Skeletal muscle cell (primary cell): ENCODE measurements around the gene C11orf65.
"Not testable (repeated sequence)": the region's sequence is repeated elsewhere in the genome, so short reads cannot be mapped to it uniquely, and the experiment has no call there.

Experiments
- DNase-seq: peaks from one replicate; pipeline ENCODE4 v3.0.0-alpha.2; 2010; ENCODE audit warnings: low read depth
- H3K4me3 ChIP-seq: 2 replicates; pipeline ENCODE4 v1.5.1; 2011; ENCODE audit warnings: low read depth, mild to moderate bottlenecking, control low read depth, low read length, moderate library complexity

C11orf65 gene

DNA sequence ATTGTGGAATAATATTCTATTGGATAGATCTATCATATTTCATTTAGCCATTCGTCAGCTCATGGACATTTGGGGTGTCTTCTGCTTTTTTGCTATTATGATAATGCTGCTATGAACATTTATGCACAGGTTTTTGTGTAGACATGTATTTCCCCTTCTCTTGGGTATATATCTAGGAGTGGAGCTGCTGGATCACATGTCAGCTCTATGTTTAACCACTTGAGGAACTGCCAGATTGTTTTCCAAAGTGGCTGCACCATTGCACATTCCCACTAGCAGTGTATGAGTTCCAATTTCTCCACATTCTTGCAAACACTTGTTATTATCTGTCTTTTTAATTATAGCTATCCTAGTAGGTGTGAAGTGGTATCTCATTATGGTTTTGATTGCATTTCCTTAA lies 75.0 kb downstream of the C11orf65 start:
- no peak overlapping the region for H3K4me3 ChIP-seq
- DNase-seq, result no peak

DNA sequence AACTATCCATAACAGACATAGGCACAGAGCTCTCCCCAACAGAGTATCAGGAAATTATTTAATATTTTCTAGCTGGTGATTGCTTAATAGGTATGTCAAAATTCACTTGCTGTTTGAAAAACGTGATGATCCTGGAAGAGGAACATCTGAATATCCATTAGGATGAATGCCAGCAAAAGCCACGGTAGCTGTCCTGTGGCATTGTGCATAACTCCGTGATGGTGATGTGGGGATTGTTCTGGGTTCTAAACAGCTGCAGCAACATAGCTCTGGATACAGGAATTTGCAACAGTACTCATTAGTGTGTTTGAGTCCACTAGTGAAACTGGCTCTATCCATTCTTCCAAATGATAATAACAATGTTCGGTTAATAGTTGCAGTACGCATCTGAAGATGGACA lies 78.8 kb downstream of the C11orf65 start:
- H3K4me3 ChIP-seq, result no peak overlapping the region
- no peak for DNase-seq

DNA sequence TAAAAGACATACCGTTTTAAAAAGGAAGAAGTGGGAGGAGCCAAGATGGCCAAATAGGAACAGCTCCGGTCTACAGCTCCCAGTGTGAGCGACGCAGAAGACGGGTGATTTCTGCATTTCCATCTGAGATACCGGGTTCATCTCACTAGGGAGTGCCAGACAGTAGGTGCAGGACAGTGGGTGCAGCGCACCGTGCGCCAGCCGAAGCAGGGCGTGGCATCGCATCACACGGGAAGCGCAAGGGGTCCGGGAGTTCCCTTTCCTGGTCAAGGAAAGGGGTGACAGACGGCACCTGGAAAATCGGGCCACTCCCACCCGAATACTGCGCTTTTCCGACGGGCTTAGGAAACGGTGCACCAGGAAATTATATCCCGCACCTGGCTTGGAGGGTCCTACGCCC lies 93.8 kb downstream of the C11orf65 start:
- H3K4me3 ChIP-seq, DNase-seq: not testable (repeated sequence)

DNA sequence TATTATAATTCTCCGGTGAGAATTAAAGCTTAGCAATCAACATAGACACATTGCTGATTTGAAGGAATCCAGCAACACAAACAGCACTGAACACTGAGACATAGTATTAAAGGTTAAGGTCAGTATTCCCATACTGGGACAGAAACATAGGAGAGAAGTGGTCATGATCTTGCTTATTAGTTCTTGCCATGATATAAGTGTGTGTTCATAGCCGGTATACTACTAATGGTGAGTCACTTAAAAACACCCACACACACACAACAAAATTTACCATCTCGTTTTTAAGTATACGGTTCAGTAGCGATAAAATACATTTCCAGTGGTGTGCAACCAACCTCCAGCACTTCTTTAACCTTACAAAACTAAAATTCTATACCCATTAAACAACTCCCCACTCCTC lies 96.3 kb downstream of the C11orf65 start:
- DNase-seq, result no peak
- H3K4me3 ChIP-seq, result no peak overlapping the region

DNA sequence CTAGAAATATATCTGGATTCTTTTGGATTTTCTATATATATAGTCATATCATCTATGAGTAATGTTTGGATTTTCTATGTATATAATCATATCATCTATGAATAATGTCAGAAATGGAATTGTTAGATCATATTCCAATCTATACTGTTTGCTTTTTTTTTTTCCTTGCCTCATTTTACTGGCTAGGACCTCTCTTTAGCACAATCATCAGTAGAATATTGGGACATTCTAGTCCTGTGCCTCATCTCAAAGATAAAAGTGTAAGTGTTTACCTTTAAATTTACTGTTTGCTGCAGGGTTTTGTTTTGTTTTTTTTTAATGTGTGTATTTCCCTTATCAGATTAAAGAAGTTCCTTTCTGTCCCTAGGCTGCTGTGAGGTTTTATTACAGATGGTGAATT lies 97.0 kb downstream of the C11orf65 start:
- DNase-seq, result no peak
- H3K4me3 ChIP-seq, result no peak overlapping the region

DNA sequence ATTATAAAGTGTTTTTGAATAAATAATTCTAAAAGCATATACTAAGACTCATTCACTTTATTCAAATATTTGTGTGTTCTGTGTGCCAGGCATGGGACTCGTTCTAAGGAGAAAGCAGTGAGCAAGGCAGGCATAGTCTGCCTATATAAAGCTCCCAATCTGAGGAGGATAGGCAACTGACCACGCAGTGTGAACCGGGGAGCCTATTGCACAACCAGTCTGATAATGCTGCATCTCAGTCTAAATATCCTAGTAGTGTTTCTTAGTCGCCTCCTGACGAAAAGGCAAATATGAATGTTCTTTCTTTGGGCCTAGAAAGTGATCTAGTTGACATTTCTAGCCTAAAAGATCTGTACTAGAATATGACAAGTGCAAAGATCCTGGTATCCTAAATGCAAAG lies 98.3 kb downstream of the C11orf65 start:
- DNase-seq, result no peak
- no peak overlapping the region for H3K4me3 ChIP-seq

DNA sequence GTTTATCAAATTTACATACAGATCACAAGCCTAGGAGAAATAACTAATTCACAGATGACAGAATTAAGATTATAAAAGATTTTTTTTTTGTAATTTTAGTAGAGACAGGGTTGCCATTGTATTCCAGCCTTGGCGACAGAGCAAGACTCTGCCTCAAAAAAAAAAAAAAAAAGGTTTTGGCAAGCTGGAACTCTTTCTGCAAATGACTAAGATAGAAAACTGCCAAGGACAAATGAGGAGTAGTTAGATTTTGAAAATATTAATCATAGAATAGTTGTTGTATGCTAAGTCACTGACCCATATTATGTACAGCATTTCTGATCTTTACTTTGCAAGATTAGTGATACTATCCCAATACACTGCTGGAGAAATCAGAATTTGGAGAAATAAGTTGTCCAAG lies 99.2 kb downstream of the C11orf65 start:
- H3K4me3 ChIP-seq, result no peak overlapping the region
- DNase-seq, result no peak

DNA sequence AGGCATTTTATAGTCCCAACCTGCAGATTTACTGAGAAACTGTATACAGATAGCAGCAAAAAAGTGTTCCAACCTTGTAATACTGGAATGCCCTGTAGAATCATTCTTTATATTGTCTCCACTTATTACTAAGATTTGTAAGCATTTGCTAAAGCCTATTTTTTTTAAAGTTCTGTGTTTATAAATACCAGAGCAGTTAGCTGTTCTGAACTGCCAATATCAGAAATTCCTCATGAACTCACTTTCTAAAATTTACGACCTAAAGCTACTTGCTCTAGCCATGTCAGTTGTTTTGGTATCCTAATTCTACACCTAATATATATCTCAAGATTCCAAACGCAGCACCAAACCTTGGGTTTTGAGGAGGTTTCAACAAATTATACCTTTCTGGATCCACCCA lies 103.2 kb downstream of the C11orf65 start:
- no peak for DNase-seq
- no peak overlapping the region for H3K4me3 ChIP-seq

DNA sequence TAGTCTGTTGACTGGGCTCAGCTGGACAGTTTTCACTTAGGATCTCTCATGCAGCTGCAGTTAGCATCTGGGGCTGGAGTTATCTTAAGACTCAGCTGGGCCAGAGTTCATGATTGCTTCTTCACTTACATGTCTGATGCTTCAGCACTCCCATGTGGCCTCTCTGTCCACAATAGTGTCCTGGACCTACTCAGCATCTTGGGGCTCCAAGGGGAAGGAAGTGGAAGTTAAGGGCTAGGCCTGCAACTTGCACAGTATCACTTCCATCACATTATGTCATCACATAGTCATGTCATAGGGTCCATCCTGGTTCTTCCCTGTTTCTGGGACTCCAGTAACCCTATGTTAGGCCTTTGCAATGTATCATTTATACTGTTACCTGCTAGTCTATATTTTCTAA lies 115.9 kb downstream of the C11orf65 start:
- no peak for DNase-seq
- no peak overlapping the region for H3K4me3 ChIP-seq

DNA sequence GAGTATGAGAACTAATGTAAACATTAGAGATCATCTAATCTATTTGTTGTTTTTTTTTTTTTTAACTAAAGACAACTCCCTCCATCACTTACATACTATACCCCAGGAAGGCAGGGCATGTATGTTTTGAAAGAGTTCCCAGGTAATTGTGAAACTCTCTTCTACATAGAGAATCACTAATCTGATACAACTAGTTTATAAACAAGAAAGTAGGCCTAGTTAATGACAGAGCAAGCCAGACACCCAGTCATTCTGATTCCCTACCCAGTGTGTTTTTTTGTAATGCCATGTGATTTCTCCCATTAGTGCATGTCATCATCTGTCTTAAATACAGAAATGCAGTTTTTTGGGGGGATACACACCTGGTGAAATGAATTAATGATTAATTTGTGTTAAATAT lies 120.9 kb downstream of the C11orf65 start:
- no peak overlapping the region for H3K4me3 ChIP-seq
- no peak for DNase-seq

DNA sequence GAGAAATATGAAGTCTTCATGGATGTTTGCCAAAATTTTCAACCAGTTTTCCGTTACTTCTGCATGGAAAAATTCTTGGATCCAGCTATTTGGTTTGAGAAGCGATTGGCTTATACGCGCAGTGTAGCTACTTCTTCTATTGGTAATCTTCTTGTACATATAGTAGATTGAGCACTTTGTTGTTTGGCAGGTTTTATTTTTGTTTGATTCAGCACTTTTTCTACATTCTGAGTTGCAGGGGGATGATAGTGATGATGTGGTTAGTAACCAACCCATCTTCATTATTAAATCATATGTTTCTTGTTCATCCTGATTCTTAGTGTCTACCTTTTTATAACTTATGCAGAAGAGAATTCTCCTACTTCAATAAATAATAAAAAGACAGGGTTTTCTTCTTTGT lies 121.6 kb downstream of the C11orf65 start:
- DNase-seq, result no peak

DNA sequence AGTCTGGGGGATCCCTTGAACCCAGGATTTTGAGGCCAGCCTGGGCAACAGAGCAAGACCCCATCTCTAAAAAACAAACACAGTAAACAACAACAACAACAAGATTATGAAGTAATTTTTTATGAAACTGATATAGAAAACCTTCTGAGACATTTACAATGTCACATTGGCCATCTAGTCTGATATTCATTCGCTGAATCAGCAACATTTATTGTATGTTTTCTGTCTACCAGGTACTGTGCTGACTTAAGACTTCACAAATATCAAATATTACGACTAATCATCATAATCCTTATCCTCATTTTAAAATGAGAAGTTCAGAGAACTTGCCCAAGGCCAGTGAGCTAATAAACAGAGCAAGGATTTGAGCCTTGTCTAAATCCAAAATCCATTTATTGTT lies 123.6 kb downstream of the C11orf65 start:
- DNase-seq, result no peak
- H3K4me3 ChIP-seq, result no peak overlapping the region

More for the DNA sequence above, 121.6 kb downstream of the C11orf65 start:
- no peak overlapping the region for H3K4me3 ChIP-seq

DNA sequence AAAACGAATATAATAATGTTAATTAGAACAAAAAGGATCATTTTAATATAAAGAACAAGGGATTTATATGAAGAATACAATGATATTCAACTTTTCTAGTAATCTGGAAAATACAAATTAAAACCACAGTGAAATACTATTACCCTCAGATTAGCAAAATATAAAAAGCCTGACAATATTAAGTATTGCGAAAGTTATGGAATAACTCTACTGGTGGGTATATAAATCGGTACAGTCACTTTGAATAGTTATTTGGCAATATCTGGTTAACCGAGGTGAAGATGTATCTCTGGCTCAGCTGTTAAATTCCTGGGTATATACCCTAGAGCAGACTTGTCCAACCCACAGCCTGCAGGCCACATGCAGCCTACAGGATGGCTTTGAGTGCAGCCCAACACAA lies 125.7 kb downstream of the C11orf65 start:
- no peak overlapping the region for H3K4me3 ChIP-seq
- DNase-seq, result no peak

DNA sequence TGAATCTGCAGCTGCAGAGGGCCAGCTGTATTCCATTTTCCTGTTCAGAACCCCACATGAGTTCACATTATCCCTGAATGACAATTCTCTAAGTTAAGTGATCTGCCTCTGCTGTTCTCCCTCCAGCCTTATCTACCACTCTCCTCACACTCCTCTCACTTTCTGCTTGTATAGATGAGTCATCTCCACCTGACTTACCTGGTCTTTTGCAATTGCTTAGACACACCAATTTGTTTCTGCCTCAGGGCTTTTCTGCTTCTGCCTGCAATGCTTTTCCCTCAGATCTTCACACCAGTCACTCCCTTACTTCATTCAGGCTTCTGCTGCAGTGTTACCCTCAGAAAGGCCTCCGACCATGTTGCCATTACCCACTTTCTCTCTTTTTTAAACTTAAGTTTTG lies 126.4 kb downstream of the C11orf65 start:
- H3K4me3 ChIP-seq, result no peak overlapping the region
- DNase-seq, result no peak

DNA sequence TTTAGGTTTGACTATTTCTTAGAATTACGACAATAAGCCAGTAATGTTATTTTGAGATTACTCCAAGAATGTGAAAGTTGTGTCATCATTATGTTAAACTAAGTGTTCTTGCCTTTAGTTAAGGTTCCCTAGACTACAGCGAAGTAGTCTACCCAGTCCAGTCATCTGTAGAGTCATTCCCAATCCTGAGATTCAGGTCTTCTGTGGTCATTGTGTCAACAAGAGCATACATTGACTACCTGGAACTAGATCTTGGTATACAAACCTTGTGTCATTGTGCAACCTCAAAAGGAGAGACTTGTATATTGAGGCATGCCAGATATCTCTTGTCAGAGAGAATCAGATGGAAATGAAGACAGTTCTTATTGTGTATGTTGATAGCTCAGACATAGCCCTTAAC lies 128.6 kb downstream of the C11orf65 start:
- DNase-seq, result no peak
- no peak overlapping the region for H3K4me3 ChIP-seq

DNA sequence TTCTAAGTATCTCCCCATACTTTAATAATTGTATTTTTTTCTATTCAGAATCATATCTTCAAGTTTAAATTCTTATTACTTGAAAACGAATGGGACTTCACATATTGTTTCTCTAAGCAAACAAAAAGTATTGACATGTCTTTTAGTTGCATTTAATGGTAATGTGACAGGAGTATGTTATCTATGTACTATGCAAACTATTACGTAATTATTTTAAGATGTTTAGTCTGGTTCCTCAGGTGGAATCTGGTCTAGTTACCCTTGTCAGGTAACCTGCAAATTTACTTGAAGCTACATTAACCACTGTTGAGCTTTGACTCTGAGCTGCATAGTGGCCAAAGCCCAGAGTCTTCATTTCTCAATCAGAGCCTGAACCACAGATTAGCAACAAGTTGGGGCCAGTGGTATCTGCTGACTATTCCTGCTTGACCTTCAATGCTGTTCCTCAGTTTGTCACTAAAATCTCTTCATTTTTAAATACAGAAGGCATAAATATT lies 133.9 kb downstream of the C11orf65 start:
- no peak for DNase-seq

More for the DNA sequence above, 133.9 kb downstream of the C11orf65 start:
- no peak overlapping the region for H3K4me3 ChIP-seq
